Astrocyte of the hippocampus (primary cell): ENCODE data around the gene SIK3.

Source experiments
- DNase-seq: peaks from one replicate; pipeline ENCODE4 v3.0.0; 2011; ENCODE audit warnings: low read depth, low spot score

Gene SIK3

DNA sequence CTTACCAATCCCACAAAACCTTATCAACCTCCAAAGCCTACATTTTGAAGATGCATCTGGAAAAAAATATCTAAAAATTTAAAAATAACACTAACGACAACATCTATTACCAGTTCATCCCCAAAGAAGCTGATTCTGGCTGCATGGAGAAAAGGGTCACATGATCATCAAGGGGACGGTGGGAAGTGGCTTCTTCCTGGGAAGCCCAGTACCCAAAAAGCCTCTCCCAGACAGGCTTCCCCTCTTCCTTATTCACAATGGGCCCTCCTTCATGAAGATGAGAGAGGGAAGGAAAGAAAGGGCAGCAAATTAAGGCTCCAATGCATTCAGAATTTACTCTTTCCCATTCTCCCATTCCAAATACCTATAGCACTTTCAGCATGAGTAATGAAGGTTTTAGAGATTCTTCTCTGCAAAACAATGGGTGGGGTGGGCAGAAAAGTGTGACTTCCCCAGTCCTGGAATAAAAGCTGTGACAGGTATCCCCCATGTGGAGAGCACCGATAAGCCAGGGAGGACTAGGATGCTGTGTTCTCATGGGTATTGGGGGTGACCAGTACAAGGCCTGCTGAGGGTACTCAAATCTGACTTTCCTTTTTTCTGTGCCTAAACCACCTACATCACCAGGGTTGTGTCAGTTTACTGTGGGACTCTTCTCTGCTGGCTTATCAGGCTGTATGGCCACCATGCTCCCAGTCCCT lies 88.2 kb downstream of the SIK3 start:
- no peak for DNase-seq

DNA sequence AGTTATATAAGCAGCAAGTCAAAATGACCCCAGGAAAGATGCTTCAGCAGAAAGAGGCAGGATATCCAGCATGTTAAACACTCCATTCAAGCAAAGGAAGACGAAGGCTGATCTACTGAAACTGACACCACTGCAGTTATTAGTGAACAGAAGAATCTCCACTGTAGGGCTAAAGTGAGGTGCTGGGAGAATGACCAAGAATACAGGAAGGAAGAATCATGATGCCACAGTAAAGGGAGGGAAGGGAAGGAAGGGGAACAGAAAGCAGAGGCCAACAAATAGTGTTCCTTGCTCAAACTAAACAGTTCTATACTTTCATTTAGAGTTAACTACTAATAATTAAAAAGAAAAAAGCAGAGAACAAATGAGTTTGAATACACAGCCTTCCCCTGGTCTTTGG lies 92.5 kb downstream of the SIK3 start:
- no peak for DNase-seq

DNA sequence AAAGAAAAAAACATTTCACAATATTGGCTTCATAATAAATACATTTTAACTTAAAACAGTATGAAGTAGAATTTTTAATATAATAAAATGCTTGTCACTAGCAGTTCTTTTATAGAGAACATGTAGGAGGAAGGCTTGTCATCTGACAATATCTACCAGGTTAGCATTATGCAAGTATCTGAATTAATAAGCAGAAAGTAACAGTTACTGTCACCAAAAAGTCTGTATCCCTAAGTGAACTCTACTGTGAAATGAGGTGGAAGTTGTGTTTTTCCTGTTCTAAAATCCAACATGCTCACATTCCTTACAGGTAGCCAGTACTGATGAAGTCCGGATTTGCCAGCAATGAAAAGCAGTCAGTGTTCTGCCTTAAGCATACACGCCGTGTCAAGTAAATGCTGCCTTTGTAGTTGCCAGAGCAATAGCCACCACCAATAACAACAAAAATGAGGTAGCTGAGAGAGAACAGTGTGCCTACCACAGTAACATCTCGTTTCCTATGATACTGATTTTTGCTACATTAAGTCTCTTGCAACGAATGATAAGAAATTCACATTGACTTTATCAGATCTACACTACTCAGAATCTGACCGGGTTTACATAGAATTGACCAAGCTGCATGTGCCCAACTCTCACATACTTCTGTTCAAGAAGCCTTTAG lies 95.5 kb downstream of the SIK3 start:
- no peak for DNase-seq

DNA sequence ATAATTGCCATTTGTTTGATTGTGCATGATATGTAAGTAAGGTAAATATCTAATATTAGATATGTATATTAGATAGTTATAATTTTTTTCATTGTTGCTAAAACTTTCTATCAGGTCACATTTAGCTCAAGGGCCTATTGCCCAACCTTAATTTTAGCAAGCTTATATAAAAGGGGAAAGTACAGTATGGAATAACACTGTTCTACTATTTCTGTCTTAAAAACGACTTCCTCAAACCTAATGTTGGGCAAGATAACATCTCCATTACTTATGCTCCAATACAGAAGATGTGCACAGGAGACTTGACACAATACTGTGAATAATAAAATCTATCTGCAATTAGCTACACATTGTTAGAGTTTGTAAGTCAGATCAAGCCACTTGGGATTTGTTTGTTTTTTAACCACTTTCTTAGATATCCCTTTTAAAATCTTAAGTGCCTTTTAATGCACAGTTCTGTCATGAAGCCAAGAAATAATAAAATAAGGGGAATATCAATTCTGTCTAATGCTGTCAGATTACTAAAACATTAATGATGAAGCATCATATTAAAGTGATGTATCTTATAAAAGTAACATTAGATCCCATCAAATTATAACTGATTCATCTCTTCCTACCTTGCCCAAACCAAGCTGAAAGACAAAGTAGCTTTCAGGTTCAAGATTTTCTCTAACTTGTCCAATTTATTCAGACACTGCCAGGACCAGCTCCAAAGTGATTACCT lies 98.1 kb downstream of the SIK3 start:
- no peak for DNase-seq

DNA sequence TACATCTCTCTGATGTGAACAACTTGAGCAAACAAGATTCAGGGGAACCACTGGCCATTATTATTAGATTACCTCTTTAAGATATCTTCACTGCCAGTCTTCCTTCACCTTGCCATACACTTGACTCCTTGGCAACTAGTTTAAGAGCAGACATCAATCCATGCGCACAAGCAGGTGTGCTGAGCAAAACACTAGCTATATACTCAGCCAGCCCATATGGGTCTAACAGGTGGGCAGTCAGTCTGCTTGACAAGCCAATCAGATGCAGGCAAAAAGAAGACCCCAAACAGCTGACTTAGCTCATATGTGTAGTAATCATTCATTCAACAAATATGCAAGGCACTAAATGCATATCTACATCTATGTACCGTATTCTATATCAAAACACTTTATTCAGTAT lies 101.2 kb downstream of the SIK3 start:
- DNase-seq: no peak

DNA sequence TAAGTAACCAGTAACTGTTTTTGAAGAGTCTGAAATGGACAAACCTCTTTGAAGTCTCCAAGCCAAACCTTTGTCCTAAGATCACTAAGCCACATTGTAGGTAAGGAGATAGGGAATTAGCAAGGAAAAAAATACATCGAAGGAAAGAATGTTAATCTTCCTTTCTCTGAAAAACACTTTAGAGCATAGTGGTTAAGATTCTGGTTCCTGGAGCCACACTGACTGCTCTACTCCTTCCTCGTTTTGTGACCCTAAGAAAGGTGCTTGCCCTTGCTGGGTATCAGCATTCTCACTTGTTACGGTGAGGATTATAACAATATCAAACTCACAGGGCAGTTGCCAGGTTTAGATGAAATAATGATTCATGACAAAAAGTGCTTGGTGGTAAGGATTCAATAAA lies 104.0 kb downstream of the SIK3 start:
- peak; percentile 19 for DNase-seq

DNA sequence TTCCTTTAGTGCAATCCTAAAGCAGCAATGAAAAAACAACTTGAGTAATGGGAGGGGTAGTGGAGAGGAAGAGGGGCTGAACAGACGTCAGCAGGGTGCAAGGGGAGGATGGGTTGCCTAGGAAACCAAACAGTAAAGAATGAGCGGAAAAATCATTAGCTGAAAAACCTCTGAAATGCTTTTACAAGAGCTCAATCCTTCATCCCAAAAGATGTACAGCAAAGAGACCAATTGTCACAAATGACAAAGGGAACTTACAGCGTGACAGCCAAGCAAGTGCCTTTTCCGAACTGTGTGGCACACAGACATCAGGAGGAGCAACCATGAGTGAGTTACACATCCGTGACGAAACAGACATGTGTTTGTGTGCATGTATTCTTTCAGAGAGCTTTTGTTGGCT lies 104.6 kb downstream of the SIK3 start:
- peak; percentile 73 for DNase-seq

DNA sequence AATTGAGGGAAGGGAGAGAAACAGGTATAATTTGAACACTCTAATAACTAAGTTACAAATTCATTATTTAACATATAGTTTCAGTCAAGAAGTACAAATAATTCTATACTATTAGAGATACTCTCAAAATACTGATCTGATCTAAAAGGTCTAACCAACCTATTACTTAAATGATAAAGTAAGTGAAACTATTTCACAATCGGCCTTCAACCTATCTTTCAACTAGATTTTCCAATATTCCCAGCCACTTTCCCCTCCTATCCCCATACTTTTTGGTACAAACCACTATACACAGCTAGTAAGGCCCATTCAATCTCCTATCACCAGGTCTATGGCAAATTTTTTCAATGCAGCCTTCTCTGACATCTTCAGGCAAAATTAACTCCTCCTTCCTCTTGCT lies 106.7 kb downstream of the SIK3 start:
- no peak for DNase-seq

DNA sequence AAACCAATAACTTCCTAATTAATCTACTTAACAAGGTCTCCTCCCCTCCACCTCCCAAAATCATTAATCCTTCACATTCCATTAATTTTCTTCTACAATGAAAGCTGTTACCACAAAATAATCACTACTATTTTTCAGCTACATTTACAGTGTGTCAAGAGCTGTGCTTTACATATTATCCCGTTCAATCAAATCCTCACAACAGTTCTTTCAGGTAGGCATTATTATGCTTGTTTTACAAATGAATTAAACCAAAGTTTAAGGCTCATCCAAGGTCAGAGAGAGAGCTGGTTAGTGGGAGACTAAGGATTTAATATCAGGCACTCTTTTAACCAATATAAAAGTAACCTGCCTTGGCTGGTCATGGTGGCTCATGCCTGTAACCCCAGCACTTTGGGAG lies 107.4 kb downstream of the SIK3 start:
- no peak for DNase-seq

DNA sequence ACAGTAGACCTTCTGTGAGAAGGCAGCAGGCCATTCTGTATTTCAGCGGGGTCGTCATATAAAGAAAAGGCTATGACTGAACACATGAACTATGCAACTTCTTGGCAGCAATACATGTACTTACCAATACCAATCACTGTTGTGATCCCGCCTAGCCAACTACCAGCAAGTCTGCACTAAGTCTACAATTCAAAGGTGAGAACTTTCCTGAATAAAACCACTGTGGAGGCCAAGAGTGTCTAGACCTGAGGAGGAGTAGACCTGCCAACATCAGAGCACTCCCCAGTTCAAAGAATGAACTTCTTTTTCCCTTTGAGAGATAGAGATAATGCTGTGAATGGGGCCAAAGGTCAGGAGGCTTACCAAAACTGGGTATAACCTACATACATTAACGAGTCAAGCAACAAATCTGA lies 108.2 kb downstream of the SIK3 start:
- peak; percentile 91 for DNase-seq

DNA sequence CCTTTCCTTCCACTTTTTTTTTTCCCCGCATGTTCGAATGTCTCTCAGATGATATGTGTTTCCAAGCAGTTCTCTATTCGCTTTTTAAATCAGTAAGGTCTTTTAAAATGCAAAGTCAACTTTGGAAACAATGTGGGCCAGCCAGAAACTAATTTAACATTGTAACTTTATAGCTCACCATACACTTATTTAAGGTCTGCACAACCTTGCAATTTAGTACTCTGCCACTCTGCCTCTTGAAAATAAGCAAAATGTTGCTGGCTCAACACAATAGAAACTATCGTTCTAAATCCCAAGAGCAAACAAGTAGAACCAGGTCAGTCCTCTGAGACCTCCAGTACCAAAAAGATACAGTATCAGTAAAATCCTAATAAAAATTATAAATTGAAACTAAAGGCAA lies 109.0 kb downstream of the SIK3 start:
- no peak for DNase-seq

DNA sequence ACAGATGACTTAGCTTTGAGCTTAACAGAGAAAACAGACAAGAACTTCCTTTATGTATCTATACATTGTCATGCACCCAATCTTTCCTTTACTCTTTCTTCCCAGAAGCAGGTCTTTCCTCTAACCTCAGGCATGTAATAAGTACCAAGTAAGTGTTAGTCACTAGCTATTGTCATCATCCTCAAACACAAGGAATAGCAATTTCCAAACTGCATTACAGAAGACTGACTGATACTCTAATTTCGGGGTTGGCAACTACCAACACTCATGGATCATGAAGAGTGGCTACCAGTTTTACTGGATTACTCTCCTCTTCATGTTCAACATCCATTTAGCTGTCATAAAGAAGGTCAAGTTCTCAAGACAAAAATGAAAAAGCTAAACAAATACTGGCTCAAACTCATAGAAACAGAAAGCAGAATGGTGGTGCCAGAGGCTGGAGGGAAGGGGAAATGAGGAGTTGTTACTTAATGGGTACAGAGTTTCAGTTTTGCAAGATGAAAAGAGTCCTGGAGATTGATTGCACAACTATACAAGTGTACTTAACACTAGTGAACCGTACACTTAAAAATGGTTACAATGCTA lies 111.6 kb downstream of the SIK3 start:
- DNase-seq: peak; percentile 59

DNA sequence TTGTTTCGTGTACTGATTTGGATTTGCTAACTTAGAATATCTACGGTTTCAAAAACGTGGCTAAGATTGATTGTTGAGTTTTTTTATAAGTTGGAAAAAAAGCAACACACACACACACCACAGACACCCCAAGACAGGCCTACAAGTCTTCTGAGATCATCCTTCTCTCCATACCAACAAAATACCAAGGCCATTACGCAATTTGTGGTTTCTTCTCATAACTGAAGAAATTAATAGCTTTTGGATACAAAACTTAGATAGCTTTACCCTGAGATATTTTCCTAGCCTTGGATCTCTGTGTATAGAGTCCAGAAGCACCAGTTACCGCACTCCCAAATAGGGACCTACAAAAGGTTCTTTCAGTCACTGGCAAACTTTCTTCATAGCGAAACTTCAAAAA lies 113.6 kb downstream of the SIK3 start:
- peak; percentile 75 for DNase-seq

DNA sequence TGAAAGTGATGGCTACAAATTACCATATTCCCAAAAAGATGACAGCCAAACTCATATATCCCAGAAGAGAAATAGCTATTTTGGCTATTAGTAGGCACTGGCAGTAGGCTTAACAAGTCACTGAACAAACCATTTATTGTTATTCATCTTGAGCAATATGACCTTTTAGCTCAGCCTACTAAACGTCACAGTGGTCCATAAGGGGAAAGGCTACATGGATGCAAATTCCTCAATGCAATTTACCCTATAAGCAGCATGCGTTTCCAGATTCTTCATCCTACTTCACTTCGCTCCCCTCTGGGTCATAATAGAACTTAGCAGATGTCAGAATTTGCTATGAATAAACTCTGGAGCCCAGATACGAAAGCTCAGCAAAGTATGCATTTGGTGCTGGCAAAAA lies 114.0 kb downstream of the SIK3 start:
- no peak for DNase-seq

DNA sequence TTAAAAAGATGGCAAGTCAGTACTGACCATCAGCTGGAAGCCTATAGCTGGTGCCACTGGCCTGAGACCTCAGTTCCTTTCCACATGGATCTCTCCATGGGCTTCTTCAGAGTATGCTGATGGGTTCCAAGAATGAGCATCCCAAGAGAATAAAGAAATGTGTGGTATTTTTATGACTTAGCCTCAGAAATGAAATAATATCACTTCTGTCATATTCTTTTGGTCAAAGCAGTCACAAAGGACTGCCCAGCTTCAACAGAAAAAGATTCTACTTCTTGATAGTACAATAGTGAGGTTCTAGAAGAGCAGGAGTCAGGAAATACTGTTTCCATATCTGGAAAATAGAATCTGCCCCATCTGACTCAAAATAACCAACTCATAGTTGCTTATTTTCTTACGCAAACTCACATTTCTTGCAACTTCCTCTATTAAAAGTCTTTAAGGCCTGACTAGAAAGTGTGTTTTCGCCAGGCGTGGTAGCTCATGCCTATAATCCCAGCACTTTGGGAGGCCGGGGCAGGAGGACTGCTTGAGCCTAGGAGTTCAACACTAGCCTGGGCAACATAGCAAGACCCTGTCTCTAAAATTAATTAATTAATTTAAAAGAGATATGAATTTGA lies 116.9 kb downstream of the SIK3 start:
- DNase-seq: no peak

DNA sequence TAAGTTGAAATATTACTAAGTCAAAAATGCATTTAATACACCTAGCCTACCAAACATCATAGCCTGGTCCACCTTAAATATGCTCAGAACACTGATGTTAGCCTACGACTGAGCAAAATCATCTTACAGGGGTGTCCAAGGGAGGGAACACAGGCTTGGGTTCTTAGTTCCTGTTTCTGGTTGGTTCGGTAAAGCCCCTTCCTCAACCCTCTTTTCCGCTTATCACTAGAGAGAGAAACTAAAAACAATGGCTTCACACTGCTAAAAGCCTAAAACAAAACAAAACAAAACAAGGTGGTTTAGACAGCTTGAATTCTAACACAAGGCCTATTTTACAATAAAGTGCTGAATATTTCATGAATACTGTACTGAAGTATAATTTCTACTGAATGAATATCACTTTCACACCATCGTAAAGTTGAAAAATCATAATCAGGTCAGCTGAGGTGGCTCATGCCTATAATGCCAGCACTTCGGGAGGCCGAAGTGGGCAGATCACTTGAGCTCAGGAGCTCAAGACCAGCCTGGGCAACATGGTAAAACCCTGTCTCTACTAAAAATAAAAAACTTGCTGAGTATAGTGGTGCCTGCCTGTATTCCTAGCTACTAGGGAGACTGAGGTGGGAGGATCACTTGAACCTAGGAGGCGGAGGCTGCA lies 118.0 kb downstream of the SIK3 start:
- DNase-seq: no peak

DNA sequence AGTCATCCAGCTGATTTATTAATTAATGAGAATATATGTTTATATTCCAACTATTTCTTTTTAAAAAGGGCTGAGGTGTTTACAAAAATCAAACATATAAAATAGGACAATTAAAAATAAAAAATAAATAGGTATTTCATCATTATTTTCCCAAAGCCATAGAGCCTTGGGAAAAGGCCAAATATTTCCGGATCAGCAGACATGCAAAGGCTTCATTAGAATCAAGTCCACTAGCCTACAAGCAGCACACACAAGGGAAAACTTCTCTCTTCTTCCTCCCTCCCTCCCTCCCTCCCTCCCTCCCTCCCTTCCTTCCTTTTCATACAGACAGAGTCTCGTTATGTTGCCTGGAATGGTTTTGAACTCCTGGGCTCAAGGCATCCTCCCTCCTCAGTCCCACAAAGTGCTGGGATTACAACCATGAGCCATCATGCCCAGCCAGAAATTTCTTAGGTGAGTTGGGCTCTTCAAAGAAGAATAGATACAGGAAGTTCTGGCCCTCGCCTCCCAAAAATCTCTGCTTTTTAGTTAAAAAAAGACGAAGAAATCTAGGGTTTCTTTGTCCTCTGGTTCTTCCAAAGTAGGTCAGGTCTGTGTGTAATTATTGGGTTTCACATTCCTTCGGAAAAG lies 121.2 kb downstream of the SIK3 start:
- DNase-seq: peak; percentile 44

DNA sequence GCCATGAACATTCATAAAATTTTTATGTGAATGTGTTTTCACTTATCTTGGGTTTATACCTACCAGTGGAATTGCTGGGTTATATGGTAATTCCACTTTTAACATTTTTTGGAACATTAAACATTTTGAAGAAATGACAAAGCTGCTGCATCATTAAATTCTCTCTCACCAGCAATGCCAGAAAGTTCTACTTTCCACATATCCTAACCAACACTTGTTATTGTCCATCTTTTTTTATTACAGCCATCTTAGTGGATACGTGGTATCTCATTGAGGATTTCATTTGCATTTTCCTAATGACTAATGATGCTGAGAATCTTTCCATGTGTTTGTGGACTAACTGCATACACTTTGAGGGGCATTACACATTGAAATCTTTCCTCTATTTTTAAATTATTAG lies 122.6 kb downstream of the SIK3 start:
- DNase-seq: no peak

DNA sequence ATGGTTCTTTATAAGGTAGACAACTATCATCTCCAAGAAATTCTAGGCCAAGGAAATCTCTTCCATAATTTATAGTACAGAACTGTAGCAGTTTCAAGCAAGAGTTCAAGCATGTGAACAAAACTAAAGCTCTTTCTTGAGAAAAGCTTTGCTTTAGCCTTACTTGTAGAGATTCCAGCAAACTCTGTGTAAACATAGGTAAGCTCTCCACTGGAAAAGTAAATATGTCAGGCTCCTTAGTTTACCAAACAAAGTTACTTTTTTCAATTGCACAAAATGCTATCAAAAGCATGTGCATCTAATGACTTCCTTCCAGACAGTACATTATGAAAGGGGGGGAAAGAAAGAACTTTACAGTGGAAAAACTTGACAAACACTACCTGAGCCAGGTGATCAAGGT lies 125.0 kb downstream of the SIK3 start:
- no peak for DNase-seq

DNA sequence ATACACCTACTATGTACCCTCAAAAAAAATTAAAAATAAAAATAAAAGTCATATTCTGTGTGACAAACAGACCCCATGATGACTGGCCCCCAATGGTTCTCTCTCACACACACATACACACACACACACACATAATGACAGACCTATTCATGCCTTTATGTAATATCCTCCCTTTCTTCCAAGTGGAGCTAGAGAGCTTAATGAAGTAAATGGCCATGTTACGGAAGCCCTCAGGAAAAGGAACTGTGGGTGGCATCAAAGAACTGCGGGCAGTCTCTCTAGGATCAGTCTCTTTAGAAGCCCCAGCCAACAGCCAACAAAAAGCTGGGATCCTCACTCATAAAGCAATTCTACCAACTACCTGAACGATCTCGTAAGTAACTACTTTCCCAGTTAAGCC lies 125.5 kb downstream of the SIK3 start:
- DNase-seq: no peak
